ENCODE measurements around the gene TMED9.
"Not testable (repeated sequence)": the region's sequence is repeated elsewhere in the genome, so short reads cannot be mapped to it uniquely, and the experiment has no call there.

Gene TMED9

DNA sequence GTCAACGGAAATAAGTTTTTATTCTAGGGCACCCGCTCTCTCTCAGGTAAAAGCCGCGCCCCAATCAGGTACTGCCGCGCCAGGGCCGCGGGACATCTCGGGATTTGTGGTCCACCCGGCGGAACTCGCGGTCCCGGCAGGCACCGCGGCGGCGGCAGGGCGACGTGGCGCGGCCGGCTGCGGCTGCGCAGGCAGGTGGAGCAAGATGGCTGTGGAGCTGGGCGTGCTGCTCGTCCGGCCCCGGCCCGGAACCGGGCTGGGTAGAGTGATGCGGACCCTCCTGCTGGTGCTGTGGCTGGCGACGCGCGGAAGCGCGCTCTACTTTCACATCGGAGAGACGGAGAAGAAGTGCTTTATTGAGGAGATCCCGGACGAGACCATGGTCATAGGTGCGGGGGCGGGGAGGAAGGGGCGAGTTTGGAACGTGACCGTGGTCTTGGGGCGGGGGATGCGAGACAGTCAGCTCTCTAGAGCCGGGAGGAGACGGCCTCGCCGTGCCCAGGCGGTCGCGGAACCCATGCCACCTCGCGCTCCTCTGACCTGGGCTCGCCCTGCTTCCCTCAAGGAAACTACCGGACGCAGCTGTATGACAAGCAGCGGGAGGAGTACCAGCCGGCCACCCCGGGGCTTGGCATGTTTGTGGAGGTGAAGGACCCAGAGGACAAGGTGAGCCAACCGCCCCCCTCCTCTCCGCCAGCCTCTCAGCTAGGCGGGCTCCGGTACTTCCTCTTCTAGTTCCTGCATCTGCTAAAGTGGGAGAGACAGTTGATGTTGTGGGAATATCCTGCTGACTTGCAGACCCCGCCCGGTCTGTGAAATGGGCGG, at the start of gene TMED9:
Gene TMED9, plus strand, starts transcription at position 194 of the 825 bp plus-strand sequence. Its CDS starts 12 bp downstream, at position 206.
- peak; percentile 77 for DNase-seq (ENCODE audit: low spot score)

GRCh38 chr5:177542816-177543465, 49.1 kb upstream of the TMED9 start:
- DNase-seq (ENCODE audit: low spot score) = no peak

GRCh38 chr5:177545487-177546257, 46.3 kb upstream of the TMED9 start:
- no peak for DNase-seq (ENCODE audit: low spot score)

DNA sequence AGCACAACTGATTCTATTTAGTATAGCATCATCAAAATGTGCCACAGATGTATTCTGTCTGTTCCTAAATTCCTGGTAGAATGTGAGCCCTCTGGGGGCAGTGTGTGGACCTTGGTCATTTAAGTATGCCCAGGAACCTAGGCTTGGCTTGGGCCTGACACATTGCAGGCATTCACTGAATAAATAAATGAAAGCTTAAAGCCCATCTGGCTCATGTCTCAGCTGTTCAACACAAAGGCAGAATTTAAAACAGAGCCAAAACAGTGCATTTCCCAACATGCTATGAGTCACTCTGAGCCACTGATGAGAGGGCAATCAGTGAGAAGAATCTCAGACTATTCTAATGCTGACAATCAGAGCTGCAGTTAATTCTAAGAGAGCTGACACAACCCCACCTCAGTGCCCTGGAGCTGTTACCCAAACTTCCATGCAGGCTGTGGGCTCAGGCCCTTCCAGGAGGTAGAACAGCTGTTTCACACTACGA, 45.7 kb upstream of the TMED9 start:
- DNase-seq (ENCODE audit: low spot score) = no peak

GRCh38 chr5:177547736-177548135, 44.3 kb upstream of the TMED9 start:
- no peak for DNase-seq (ENCODE audit: low spot score)

- DNase-seq (ENCODE audit: low spot score) = no peak
These were observed 43.5 kb upstream of the TMED9 start for GRCh38 chr5:177548495-177548894.

- no peak for DNase-seq (ENCODE audit: low spot score)
These were observed 41.9 kb upstream of the TMED9 start for GRCh38 chr5:177550122-177550521.

- no peak for DNase-seq (ENCODE audit: low spot score)
These were observed 39.1 kb upstream of the TMED9 start for GRCh38 chr5:177552839-177553455.

- peak; percentile 33 for DNase-seq (ENCODE audit: low spot score)
These were observed 38.2 kb upstream of the TMED9 start for GRCh38 chr5:177553671-177554429.

GRCh38 chr5:177554474-177555111, 37.4 kb upstream of the TMED9 start, which contains the start of gene FAM193B:
FAM193B (minus strand) TSS chr5:177554563; CDS start chr5:177554458, 105 bp downstream.
- DNase-seq (ENCODE audit: low spot score) = peak; percentile 94

GRCh38 chr5:177555228-177555627, 36.8 kb upstream of the TMED9 start:
- no peak for DNase-seq (ENCODE audit: low spot score)

DNA sequence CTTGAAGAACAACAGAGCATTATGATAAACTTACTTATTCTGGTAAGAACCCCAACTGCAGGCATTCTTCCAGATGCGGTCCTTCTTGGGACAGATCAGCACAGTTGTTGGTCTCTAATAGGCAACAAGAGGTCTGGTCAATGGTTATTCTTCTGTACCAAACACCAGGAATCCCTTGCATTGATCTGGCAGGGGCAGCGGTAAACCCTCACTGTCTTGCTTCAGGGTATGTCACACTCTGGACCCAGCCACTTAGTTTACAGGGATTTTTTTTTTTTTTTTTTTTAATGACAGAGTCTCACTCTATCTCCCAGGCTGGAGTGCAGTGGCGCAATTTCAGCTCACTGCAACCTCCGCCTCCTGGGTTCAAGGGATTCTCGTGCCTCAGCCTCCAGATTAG, 36.3 kb upstream of the TMED9 start:
- no peak for DNase-seq (ENCODE audit: low spot score)

DNA sequence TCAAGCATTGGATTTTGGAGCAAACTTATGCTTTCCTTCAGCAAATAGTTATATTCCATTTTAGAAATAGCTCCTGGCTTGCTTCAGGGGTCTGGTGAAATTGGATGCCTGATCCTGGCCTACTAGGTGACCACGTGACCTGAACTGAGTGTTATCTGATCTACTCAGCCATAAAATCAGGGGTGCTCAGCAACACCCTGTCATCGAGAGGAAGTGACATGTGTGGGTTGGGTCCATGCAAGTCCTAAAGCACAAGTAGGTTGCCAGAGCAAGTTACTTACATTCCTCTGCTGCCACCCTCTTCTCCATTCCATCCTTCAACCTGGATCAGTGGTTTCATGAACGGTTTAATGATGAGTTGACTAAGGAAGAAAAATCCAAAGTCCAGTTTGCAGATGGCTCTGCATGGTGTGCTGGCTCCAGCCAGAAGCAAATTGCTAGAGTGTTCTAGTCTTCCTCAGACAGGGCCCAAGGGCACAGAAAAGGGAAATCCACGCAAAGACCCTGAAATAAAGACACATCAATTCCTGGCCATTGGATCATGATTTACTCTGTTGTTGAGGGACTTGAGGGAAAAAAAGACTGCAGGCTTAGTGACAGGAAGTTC, 34.9 kb upstream of the TMED9 start:
- DNase-seq (ENCODE audit: low spot score) = peak; percentile 17

GRCh38 chr5:177557796-177558195, 34.2 kb upstream of the TMED9 start:
- no peak for DNase-seq (ENCODE audit: low spot score)

GRCh38 chr5:177559446-177559941, 32.5 kb upstream of the TMED9 start:
- not testable (repeated sequence) for DNase-seq (ENCODE audit: low spot score)

GRCh38 chr5:177565046-177565445, 27.0 kb upstream of the TMED9 start:
- no peak for DNase-seq (ENCODE audit: low spot score)

DNA sequence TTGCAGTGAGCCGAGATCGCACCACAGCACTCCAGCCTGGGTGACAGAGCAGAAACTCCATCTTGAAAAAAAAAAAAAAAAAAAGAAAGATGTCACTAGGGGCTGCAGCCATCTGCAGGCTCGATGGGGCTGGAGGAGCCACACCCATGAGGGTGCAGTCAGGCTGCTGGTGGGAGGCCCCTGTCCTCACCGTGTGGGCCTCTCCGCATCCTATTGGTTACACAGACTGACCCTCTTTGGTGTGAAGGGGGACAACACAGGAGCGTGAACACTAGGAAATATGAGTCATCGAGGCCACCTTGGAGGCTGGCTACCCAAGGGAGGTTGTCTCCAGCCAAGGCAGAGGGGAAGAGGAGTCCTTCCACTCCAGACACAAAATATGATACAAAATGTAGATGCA, 23.7 kb upstream of the TMED9 start:
- no peak for DNase-seq (ENCODE audit: low spot score)

GRCh38 chr5:177569894-177570293, 22.1 kb upstream of the TMED9 start:
- DNase-seq (ENCODE audit: low spot score) = no peak

DNA sequence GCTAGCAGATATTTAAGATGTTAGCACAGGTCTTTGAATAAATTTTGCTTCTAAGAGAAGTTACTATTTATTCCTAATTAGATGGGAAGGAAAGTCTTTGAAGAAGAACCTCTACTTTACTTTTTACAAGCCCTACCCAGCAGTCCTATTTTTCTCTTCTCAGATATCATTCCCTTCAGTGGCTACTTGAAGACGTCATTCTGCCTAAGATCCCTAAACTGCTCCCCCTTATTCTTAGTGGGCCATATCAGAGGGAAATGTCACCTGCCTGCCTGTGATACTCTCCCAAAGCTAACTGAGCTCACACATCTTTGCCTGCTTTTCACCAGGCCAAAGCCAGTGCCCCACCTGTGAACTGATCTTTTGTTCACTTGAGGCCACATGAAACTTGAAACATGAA, 16.5 kb upstream of the TMED9 start:
- DNase-seq (ENCODE audit: low spot score) = no peak

- DNase-seq (ENCODE audit: low spot score) = no peak
These were observed 15.8 kb upstream of the TMED9 start for GRCh38 chr5:177576169-177576568.
